ENCODE results near the gene MIER1.
"Not testable (repeated sequence)": the region's sequence is repeated elsewhere in the genome, so short reads cannot be mapped to it uniquely, and the experiment has no call there.

MIER1 gene

GRCh38 chr1:66938613-66939012 is 13.8 kb downstream of the MIER1 start:
- DNase-seq (ENCODE audit: low spot score) = no peak

GRCh38 chr1:66940981-66941380 is 16.2 kb downstream of the MIER1 start:
- no peak for DNase-seq (ENCODE audit: low spot score)

- no peak for DNase-seq (ENCODE audit: low spot score)
Observed at GRCh38 chr1:66943361-66943969, 18.7 kb downstream of the MIER1 start.

GRCh38 chr1:66944330-66945274 is 19.8 kb downstream of the MIER1 start:
- DNase-seq (ENCODE audit: low spot score) = no peak

DNA sequence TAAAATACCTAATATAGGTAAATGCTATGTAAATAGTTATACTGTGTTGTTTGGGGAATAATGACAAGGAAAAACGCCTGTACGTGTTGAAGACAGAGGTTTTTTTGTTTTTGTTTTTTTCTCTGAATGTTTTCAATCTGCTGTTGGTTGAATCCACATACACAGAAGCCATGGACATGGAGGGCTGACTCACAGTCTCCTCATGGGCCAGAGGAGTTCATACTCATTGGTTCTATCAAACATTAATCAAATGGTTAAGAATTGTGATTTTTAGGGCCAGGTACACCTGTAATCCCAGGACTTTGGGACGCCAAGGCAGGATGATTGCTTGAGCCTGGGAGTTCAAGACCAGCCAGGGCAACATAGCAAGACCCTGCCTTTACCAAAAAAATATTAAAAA is 20.5 kb downstream of the MIER1 start:
- no peak for DNase-seq (ENCODE audit: low spot score)

GRCh38 chr1:66947267-66947666 is 22.5 kb downstream of the MIER1 start:
- no peak for DNase-seq (ENCODE audit: low spot score)

GRCh38 chr1:66951513-66951912 is 26.7 kb downstream of the MIER1 start:
- no peak for DNase-seq (ENCODE audit: low spot score)

GRCh38 chr1:66954208-66954607 is 29.4 kb downstream of the MIER1 start:
- DNase-seq (ENCODE audit: low spot score) = no peak

DNA sequence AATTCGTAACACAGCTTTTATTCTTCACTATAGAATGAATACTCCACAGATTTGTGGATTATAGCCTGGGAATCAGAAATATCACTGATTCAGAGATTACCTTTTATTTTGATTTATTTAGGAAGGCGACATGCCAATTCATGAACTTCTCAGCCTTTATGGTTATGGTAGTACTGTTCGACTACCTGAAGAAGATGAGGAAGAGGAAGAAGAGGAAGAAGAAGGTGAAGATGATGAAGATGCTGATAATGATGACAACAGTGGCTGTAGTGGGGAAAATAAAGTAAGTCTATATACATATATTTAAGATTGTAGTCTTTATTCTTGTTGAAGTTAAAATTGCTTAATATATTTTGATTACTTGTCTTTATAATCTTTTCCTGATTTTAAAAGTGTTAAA is 33.1 kb downstream of the MIER1 start:
- DNase-seq (ENCODE audit: low spot score) = no peak

- DNase-seq (ENCODE audit: low spot score) = not testable (repeated sequence)
Observed at GRCh38 chr1:66966188-66966873, 41.5 kb downstream of the MIER1 start.

- no peak for DNase-seq (ENCODE audit: low spot score)
Observed at GRCh38 chr1:66968574-66968973, 43.8 kb downstream of the MIER1 start.

GRCh38 chr1:66978201-66978600 is 53.4 kb downstream of the MIER1 start:
- DNase-seq (ENCODE audit: low spot score) = no peak

DNA sequence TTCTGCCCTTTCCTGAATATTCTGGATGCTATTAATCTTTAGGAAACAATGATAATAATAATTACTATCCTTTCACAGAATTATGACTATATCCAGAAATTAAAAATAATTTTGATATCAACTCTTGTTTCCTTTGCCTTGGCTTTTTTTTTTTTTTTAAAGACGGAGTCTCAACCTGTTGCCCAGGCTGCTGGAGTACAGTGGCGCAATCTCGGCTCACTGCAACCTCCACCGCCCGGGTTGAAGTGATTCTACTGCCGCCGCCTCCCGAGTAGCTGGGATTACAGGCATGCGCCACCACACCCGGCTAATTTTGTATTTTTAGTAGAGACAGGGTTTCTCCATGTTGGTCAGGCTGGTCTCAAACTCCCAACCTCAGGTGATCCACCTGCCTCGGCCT is 54.8 kb downstream of the MIER1 start:
- not testable (repeated sequence) for DNase-seq (ENCODE audit: low spot score)

DNA sequence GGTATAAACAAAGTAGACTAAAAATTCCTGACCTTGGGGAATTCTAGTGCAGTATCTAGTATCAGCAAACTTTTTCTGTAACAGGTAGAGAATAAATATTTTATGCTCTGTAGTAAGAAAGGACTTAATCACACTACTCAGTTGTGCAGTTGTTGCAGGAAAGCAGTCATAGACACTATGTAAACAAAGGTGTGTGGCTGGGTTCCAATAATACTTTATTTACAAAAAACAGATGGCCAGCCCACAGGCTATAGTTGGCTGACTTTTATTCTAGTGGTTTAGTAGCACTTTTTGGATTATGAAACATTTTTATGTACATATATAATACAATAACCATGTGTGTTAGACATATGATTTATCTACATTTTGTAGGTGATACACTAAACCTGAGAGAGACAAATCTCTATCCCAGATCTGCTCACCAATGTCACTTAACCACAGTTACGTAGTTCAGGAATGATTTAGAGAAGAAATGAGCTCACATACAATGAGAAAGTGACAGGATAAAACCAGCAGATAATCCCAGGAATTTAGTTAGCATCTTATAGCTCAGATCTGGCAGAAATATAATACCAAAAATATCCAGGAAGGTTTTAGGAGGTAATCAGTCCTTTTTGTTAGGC is 56.1 kb downstream of the MIER1 start:
- DNase-seq (ENCODE audit: low spot score) = no peak

- DNase-seq (ENCODE audit: low spot score) = peak; percentile 86
Observed at GRCh38 chr1:66981679-66982078, 56.9 kb downstream of the MIER1 start.

DNA sequence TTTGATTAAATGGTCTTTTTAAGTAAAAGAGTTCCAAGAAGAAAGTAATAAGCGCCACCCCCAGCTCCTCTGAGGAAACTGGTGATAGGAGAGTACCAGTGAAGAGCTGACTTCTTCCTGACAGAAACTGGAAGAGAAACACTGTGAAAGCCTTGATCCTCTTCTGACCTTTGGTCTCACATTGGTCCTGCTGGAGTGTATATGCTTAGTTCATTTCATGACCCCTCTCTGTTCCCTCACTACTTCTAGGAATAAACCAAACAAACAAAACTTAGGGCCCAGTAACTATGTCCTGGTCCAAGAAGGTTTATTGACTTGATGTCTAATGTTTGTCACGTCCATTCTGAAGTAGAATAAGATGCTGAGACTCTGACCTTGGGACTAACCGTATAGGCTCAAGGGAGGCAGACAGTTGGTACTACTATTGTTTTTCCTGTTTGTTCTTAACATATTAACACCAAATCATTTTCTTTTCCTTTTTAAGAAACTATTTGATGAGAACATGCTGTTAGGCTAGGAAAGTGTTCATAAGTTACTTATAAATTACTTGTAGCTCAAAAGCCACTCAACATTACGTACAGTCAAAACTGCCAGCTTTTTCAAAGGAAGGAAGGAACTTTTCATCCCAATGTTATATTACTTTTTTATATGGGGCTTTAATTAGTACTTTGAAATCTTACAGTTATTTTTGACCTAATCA is 57.9 kb downstream of the MIER1 start:
- DNase-seq (ENCODE audit: low spot score) = no peak

GRCh38 chr1:66984491-66984890 is 59.7 kb downstream of the MIER1 start:
- DNase-seq (ENCODE audit: low spot score) = no peak

GRCh38 chr1:66985835-66986234 is 61.0 kb downstream of the MIER1 start:
- DNase-seq (ENCODE audit: low spot score) = no peak

GRCh38 chr1:66993076-66993475 is 68.3 kb downstream of the MIER1 start:
- DNase-seq (ENCODE audit: low spot score) = no peak

GRCh38 chr1:66996018-66996682 is 71.4 kb downstream of the MIER1 start:
- peak; percentile 74 for DNase-seq (ENCODE audit: low spot score)

DNA sequence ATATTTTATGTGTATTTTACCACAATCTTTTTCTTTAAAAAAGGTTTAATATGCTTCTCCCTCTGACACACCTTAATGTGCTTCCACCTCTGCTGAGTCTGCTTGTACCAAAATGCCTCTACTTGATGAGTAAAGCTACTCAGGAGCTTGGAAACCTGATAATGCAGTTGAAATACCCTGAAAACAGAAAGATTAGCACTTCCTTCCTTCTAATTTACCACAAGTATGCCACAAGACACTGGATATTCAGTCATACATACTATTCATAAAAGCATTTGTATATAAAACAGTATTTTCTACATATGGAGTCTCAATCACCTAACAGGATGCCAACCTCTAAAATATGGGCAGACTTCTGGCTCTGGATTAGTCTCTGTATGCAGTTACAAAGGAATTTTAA is 74.2 kb downstream of the MIER1 start:
- no peak for DNase-seq (ENCODE audit: low spot score)
